ENCODE data around the gene DAGLB.

GRCh38 chr7:6461946-6462550 is 14.3 kb upstream of the DAGLB start:
- no peak for TF ChIP-seq SMC3 (IDR thresholded peaks at IDR 0.05; ENCODE audit: low read depth, low read length)
- TF ChIP-seq, protein P1, sequence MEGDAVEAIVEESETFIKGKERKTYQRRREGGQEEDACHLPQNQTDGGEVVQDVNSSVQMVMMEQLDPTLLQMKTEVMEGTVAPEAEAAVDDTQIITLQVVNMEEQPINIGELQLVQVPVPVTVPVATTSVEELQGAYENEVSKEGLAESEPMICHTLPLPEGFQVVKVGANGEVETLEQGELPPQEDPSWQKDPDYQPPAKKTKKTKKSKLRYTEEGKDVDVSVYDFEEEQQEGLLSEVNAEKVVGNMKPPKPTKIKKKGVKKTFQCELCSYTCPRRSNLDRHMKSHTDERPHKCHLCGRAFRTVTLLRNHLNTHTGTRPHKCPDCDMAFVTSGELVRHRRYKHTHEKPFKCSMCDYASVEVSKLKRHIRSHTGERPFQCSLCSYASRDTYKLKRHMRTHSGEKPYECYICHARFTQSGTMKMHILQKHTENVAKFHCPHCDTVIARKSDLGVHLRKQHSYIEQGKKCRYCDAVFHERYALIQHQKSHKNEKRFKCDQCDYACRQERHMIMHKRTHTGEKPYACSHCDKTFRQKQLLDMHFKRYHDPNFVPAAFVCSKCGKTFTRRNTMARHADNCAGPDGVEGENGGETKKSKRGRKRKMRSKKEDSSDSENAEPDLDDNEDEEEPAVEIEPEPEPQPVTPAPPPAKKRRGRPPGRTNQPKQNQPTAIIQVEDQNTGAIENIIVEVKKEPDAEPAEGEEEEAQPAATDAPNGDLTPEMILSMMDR (conservative IDR thresholded peaks at IDR 0.05; ENCODE audit: low read depth, low read length): no peak
- no peak for TF ChIP-seq MAFK (IDR thresholded peaks at IDR 0.05; ENCODE audit: low read depth, low read length)
- TF ChIP-seq, protein P2, sequence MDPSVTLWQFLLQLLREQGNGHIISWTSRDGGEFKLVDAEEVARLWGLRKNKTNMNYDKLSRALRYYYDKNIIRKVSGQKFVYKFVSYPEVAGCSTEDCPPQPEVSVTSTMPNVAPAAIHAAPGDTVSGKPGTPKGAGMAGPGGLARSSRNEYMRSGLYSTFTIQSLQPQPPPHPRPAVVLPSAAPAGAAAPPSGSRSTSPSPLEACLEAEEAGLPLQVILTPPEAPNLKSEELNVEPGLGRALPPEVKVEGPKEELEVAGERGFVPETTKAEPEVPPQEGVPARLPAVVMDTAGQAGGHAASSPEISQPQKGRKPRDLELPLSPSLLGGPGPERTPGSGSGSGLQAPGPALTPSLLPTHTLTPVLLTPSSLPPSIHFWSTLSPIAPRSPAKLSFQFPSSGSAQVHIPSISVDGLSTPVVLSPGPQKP (IDR thresholded peaks at IDR 0.05; ENCODE audit: borderline replicate concordance, low read depth, low read length): no peak
- TF ChIP-seq POLR2A (IDR thresholded peaks at IDR 0.05; ENCODE audit: low read depth, low read length): no peak
- no peak for TF ChIP-seq RFX5 (IDR thresholded peaks at IDR 0.05; ENCODE audit: low read depth, low read length)
- no peak for TF ChIP-seq CEBPB (IDR thresholded peaks at IDR 0.05; ENCODE audit: low read depth, low read length)
- TF ChIP-seq MXI1 (IDR thresholded peaks at IDR 0.05; ENCODE audit: borderline replicate concordance, low read depth, low read length): no peak
- no peak for TF ChIP-seq CHD1 (IDR thresholded peaks at IDR 0.05; ENCODE audit: low read depth, low read length)
- no peak for TF ChIP-seq USF2 (IDR thresholded peaks at IDR 0.05; ENCODE audit: low read depth, low read length)
- TF ChIP-seq RAD21 (IDR thresholded peaks at IDR 0.05; ENCODE audit: low read length): no peak

Data from IMR-90 (cell line).